Urinary bladder (tissue), 4 donors: ENCODE measurements around the gene FDXACB1. TPM values are rescaled to one million over a fixed set of nuclear protein-coding genes. Genes with fewer than 3 reads are reported as not detected.

Source experiments
- DNase-seq: peaks from one replicate; pipeline ENCODE4 v3.0.0-alpha.2; 2015; ENCODE audit errors: extremely low spot score
- H3K27ac ChIP-seq: one replicate; pipeline ENCODE4 v1.5.1; 2013; ENCODE audit warnings: low read depth, mild to moderate bottlenecking, moderate library complexity
- H3K36me3 ChIP-seq: one replicate; pipeline ENCODE4 v1.6.1; 2013; ENCODE audit warnings: mild to moderate bottlenecking, moderate library complexity; ENCODE audit not compliant: insufficient read depth
- H3K4me1 ChIP-seq: one replicate; pipeline ENCODE4 v1.6.1; 2013; ENCODE audit warnings: mild to moderate bottlenecking, moderate library complexity; ENCODE audit not compliant: insufficient read depth
- H3K4me3 ChIP-seq: one replicate; pipeline ENCODE4 v1.5.1; 2013; ENCODE audit warnings: low read depth, low read length
- WGBS: extraction: QIAGEN DNeasy Blood & Tissue Kit; methylation state at CpG from one replicate; pipeline ENCODE4 v1.1.7; 2013; 5-methylcytosine and 5-hydroxymethylcytosine counted together
- polyA plus RNA-seq: library from polyadenylated mRNA; stranded (reverse); fragments of 200-250 nt; gene quantifications from one replicate; pipeline ENCODE4 v1.2.3, GENCODE V29; 2013
- small RNA-seq: library from RNA; depleted of rRNA; stranded (forward); fragments of <200 nt; gene quantifications from one replicate; pipeline ENCODE3, GENCODE V24; 2014
- total RNA-seq: library from RNA; depleted of rRNA; stranded (reverse); fragments of >200 nt; gene quantifications from one replicate; pipeline ENCODE4 v1.2.3, GENCODE V29; 2014
- donor health status: healthy with polysubstance abuse.
- donor health status: healthy.

Gene FDXACB1
- total and polyA plus RNA-seq, 2 donors: 1.5 to 4.2 TPM

DNA sequence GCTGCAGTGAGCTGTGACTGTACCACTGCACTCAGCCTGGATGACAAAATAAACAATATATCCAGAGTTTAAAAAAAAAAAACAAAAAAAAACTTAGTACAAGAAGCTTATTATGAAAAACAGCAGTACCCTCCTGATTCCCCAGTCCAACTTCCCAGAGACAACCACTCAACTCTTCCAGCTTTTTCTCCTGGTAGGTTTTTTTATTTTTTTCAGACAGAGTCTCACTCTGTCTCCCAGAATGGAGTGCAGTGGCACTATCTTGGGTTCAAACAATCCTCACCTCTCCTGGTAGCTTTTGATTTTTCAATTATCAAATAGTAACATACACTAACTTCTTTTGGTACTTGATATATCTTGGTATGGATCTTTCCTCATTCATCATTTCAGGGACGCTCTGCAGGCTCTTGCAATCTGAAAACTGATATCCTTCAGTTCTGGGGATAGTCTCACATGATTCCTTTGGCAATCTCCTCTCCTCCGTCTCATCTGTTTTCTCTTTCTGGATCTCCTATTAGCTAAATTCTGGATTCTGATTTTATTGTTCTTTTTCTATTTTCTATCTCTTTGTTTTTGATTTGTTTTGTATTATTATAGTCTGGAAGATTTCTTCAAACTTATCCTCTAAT, 52.5 kb downstream of the FDXACB1 start:
- Histone ChIP-seq H3K36me3 (peaks cover 5% of the 10 kb centered on the region), H3K4me3 (no peak overlapping the region), H3K27ac (no peak overlapping the region), H3K4me1 (no peaks in the 10 kb centered on the region)
- DNase-seq: no peak
- 95% methylated on average over 2 of the region's 2 CpGs for WGBS

Small RNA genes within 50 kb of the gene (small RNA-seq; reads per million reads assigned to genes)
- gene C11orf52: not detected
- not detected for gene GNG5P3
- gene RNA5SP351: not detected
- not detected for gene RPL37AP8

Other genes starting within 250 kb of the FDXACB1 start
- gene PPP2R1B, start 112.8 kb downstream of the FDXACB1 start, total RNA-seq: 22.7 TPM
- 6.8 TPM for gene PPP2R1B, start 112.8 kb downstream of the FDXACB1 start, polyA plus RNA-seq
- 57.7 TPM for gene ALG9, start 7.6 kb downstream of the FDXACB1 start, total RNA-seq
- 21.3 TPM for gene ALG9, start 7.6 kb downstream of the FDXACB1 start, polyA plus RNA-seq
- gene CFAP68, start 376 bp upstream of the FDXACB1 start, total RNA-seq: 13.1 TPM
- gene CFAP68, start 376 bp upstream of the FDXACB1 start, polyA plus RNA-seq: 17.9 TPM
- 21.3 TPM for gene CRYAB, start 32.6 kb upstream of the FDXACB1 start, total RNA-seq
- 231 TPM for gene CRYAB, start 32.6 kb upstream of the FDXACB1 start, polyA plus RNA-seq
- 1.6 TPM for gene HSPB2, start 33.6 kb upstream of the FDXACB1 start, total RNA-seq
- gene HSPB2, start 33.6 kb upstream of the FDXACB1 start, polyA plus RNA-seq: 10.6 TPM
- 2.7 TPM for gene C11orf52, start 39.7 kb upstream of the FDXACB1 start, total RNA-seq
- gene C11orf52, start 39.7 kb upstream of the FDXACB1 start, polyA plus RNA-seq: 2.4 TPM
- gene DIXDC1, start 58.2 kb upstream of the FDXACB1 start, total RNA-seq: 69.4 TPM
- gene DIXDC1, start 58.2 kb upstream of the FDXACB1 start, polyA plus RNA-seq: 60.5 TPM
- gene DLAT, start 146.2 kb upstream of the FDXACB1 start, total RNA-seq: 36.9 TPM
- gene DLAT, start 146.2 kb upstream of the FDXACB1 start, polyA plus RNA-seq: 23.7 TPM
- 4.5 TPM for gene PIH1D2, start 194.9 kb upstream of the FDXACB1 start, total RNA-seq
- 1.0 TPM for gene PIH1D2, start 194.9 kb upstream of the FDXACB1 start, polyA plus RNA-seq
- 29.3 TPM for gene NKAPD1, start 195.1 kb upstream of the FDXACB1 start, total RNA-seq
- 16.0 TPM for gene NKAPD1, start 195.1 kb upstream of the FDXACB1 start, polyA plus RNA-seq
- gene TIMM8B, start 207.6 kb upstream of the FDXACB1 start, total RNA-seq: 57.0 TPM
- 82.9 TPM for gene TIMM8B, start 207.6 kb upstream of the FDXACB1 start, polyA plus RNA-seq
- 166 TPM for gene SDHD, start 207.7 kb upstream of the FDXACB1 start, total RNA-seq
- 180 TPM for gene SDHD, start 207.7 kb upstream of the FDXACB1 start, polyA plus RNA-seq